Neural progenitor cell (in vitro differentiated cells): Measurements from ENCODE around the gene EFCAB6. TPM values are rescaled to one million over a fixed set of nuclear protein-coding genes. Genes with fewer than 3 reads are reported as not detected.

ENCODE experiments used
- DNase-seq: peaks from one replicate; pipeline ENCODE4 v3.0.0-alpha.2; 2016; ENCODE audit warnings: low spot score
- H2AFZ ChIP-seq: fragments of 200-600 bp; sonication (generic); replicated peaks from 2 replicates; pipeline ENCODE4 v1.6.1; 2016; ENCODE audit warnings: antibody characterized with exemption
- H3F3A ChIP-seq: fragments of 200-600 bp; sonication (generic); 2 replicates; pipeline ENCODE4 v1.6.1; 2016; ENCODE audit warnings: antibody characterized with exemption, low read depth
- H3K27ac ChIP-seq: fragments of 200-600 bp; sonication (generic); 2 replicates; pipeline ENCODE4 v1.5.1; 2016; ENCODE audit warnings: mild to moderate bottlenecking
- H3K27me3 ChIP-seq: fragments of 200-600 bp; sonication (generic); 2 replicates; pipeline ENCODE4 v1.6.1; 2016; ENCODE audit warnings: mild to moderate bottlenecking, moderate library complexity
- H3K36me3 ChIP-seq: fragments of 200-600 bp; sonication (generic); 2 replicates; pipeline ENCODE4 v1.5.1; 2016
- H3K4me1 ChIP-seq: fragments of 200-600 bp; sonication (generic); 2 replicates; pipeline ENCODE4 v1.6.1; 2016; ENCODE audit warnings: mixed run types
- H3K4me2 ChIP-seq: fragments of 200-600 bp; sonication (generic); 2 replicates; pipeline ENCODE4 v1.6.1; 2016
- H3K4me3 ChIP-seq: fragments of 200-600 bp; sonication (generic); 2 replicates; pipeline ENCODE4 v1.5.1; 2016
- H3K79me2 ChIP-seq: fragments of 200-600 bp; sonication (generic); 2 replicates; pipeline ENCODE4 v1.6.1; 2016; ENCODE audit warnings: low read depth
- H3K9ac ChIP-seq: fragments of 200-600 bp; sonication (generic); 2 replicates; pipeline ENCODE4 v1.6.1; 2016
- H3K9me3 ChIP-seq: fragments of 200-600 bp; sonication (generic); 2 replicates; pipeline ENCODE4 v1.5.1; 2016; ENCODE audit warnings: low read depth
- H4K20me1 ChIP-seq: fragments of 200-600 bp; sonication (generic); 2 replicates; pipeline ENCODE4 v1.6.1; 2016; ENCODE audit warnings: low read depth
- H3K27ac Mint-ChIP-seq: 3 replicates; pipeline ENCODE4 v1.8.0; 2021; ENCODE audit warnings: mixed read lengths
- H3K27me3 Mint-ChIP-seq: 2 replicates; pipeline ENCODE4 v1.8.0; 2022; ENCODE audit warnings: low read depth, mild to moderate bottlenecking, inconsistent platforms, moderate library complexity, mixed read lengths; ENCODE audit not compliant: insufficient read depth
- H3K36me3 Mint-ChIP-seq: 3 replicates; pipeline ENCODE4 v1.8.0; 2021; ENCODE audit warnings: mixed read lengths
- H3K4me1 Mint-ChIP-seq: 3 replicates; pipeline ENCODE4 v1.8.0; 2021; ENCODE audit warnings: mixed read lengths
- H3K4me3 Mint-ChIP-seq: 3 replicates; pipeline ENCODE4 v1.8.0; 2021; ENCODE audit warnings: mild to moderate bottlenecking, moderate library complexity, mixed read lengths
- H3K9me3 Mint-ChIP-seq: 3 replicates; pipeline ENCODE4 v1.8.0; 2020; ENCODE audit warnings: mixed read lengths
- EZH2 ChIP-seq: fragments of 200-600 bp; sonication (generic); IDR thresholded peaks from 2 replicates; pipeline ENCODE4 v1.6.1; 2017; ENCODE audit warnings: antibody characterized with exemption, mild to moderate bottlenecking, moderate library complexity
- EZH2phosphoT487 ChIP-seq: fragments of 200-600 bp; sonication (generic); IDR thresholded peaks from 2 replicates; pipeline ENCODE4 v1.6.1; 2017; ENCODE audit warnings: antibody characterized with exemption
- total RNA-seq: library from RNA; depleted of rRNA; stranded (reverse); fragments of >200 nt; gene quantifications from 2 replicates; pipeline ENCODE4 v1.2.3, GENCODE V29; 2015; ENCODE audit warnings: low replicate concordance
- TF ChIP-seq, protein P1 (sequence below): fragments of 200-600 bp; sonication (generic); IDR thresholded peaks from 2 replicates; pipeline ENCODE4 v1.5.1; 2017; ENCODE audit warnings: antibody characterized with exemption, mild to moderate bottlenecking

EFCAB6 gene
- total RNA-seq, 1 donor from 2014 or later: 4.9 TPM

DNA sequence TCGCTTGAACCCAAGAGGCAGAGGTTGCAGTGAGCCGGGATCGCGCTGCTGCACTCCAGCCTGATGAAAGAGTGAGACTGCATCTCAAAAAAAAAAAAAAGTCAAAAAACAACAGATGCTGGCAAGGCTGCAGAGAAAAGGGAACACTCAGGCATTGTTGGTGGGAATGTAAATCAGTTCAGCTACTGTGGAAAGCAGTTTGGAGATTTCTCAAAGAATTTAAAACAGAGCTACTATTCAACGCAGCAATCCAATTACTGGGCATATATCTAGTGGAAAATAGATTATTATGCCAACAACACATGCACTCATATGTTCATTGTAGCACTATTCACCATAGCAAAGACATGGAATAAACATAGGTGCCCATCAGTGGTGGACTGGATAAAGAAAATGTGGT is 89.7 kb downstream of the EFCAB6 start:
- Mint-ChIP-seq H3K4me1 (peaks cover 3% of the 10 kb centered on the region), H3K36me3 (no peaks in the 10 kb centered on the region), H3K27ac (no peak overlapping the region), H3K27me3 (no peaks in the 10 kb centered on the region), H3K9me3 (no peaks in the 10 kb centered on the region), H3K4me3 (no peak overlapping the region)
- TF ChIP-seq EZH2phosphoT487: no peak
- no peak for TF ChIP-seq EZH2
- TF ChIP-seq, protein P1, sequence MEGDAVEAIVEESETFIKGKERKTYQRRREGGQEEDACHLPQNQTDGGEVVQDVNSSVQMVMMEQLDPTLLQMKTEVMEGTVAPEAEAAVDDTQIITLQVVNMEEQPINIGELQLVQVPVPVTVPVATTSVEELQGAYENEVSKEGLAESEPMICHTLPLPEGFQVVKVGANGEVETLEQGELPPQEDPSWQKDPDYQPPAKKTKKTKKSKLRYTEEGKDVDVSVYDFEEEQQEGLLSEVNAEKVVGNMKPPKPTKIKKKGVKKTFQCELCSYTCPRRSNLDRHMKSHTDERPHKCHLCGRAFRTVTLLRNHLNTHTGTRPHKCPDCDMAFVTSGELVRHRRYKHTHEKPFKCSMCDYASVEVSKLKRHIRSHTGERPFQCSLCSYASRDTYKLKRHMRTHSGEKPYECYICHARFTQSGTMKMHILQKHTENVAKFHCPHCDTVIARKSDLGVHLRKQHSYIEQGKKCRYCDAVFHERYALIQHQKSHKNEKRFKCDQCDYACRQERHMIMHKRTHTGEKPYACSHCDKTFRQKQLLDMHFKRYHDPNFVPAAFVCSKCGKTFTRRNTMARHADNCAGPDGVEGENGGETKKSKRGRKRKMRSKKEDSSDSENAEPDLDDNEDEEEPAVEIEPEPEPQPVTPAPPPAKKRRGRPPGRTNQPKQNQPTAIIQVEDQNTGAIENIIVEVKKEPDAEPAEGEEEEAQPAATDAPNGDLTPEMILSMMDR: no peak
- Histone ChIP-seq H3K27me3 (no peaks in the 10 kb centered on the region), H3K36me3 (no peaks in the 10 kb centered on the region), H2AFZ (no peak overlapping the region), H3K79me2 (no peaks in the 10 kb centered on the region), H3K4me1 (no peaks in the 10 kb centered on the region), H4K20me1 (no peaks in the 10 kb centered on the region), H3K9ac (no peak overlapping the region), H3F3A (no peaks in the 10 kb centered on the region), H3K27ac (no peak overlapping the region), H3K4me2 (no peak overlapping the region), H3K9me3 (no peaks in the 10 kb centered on the region), H3K4me3 (no peak overlapping the region)
- no peak for DNase-seq

DNA sequence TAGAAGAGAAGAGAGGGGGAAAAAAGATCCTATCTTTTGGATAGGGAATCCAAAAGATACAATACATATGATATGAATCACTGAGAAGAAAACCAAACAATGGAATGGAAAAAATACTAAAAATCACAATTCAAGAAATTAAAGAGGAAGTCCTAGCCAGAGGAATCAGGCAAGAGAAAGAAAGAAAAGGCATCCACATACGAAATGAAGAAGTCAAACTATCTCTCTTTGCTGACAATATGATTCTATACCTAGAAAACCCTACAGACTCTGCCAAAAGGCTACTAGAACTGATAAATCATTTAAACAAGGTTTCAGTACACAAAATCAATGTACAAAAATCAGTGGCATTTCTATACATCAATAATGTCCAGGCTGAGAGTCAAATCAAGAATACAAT is 91.4 kb downstream of the EFCAB6 start:
- Mint-ChIP-seq H3K27me3 (peaks cover 2% of the 10 kb centered on the region), H3K4me3 (no peak overlapping the region), H3K9me3 (no peaks in the 10 kb centered on the region), H3K36me3 (no peaks in the 10 kb centered on the region), H3K4me1 (no peaks in the 10 kb centered on the region), H3K27ac (no peak overlapping the region)
- Histone ChIP-seq H3K4me3 (no peak overlapping the region), H3K9ac (no peak overlapping the region), H3F3A (no peaks in the 10 kb centered on the region), H3K27ac (no peak overlapping the region), H3K9me3 (no peaks in the 10 kb centered on the region), H2AFZ (no peak overlapping the region), H3K36me3 (no peaks in the 10 kb centered on the region), H4K20me1 (no peaks in the 10 kb centered on the region), H3K79me2 (no peaks in the 10 kb centered on the region), H3K4me2 (no peak overlapping the region), H3K27me3 (no peaks in the 10 kb centered on the region), H3K4me1 (no peaks in the 10 kb centered on the region)
- TF ChIP-seq EZH2phosphoT487 (no peak), EZH2 (no peak)
- TF ChIP-seq, protein P1: no peak
- DNase-seq: no peak

DNA sequence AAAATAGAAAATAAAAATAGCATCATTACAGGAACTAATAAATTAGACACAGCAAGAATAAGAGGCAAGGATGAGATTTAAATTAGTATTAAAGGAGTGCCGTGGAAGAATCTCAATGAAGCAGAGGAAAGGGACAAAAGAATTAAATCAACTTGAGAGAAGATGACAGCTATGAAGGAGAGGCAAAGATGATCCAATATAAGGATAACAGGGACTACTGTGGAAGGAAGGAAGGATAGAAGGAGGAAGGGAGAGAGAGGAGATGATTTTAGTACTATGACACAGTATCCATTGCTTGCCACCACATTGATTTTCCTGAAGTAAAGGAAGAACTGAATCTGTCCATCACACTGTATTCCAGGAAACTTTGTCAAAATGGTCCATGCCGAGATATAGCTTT is 98.0 kb downstream of the EFCAB6 start:
- H3K4me1 ChIP-seq: no peaks in the 10 kb centered on the region
- no peak overlapping the region for H3K4me2 ChIP-seq
- no peak overlapping the region for H3K9ac ChIP-seq
- no peaks in the 10 kb centered on the region for H3K36me3 ChIP-seq
- peaks cover 3% of the 10 kb centered on the region for H3K9me3 Mint-ChIP-seq
- H3K4me3 ChIP-seq: no peak overlapping the region
- no peaks in the 10 kb centered on the region for H4K20me1 ChIP-seq
- H2AFZ ChIP-seq: no peak overlapping the region
- H3K9me3 ChIP-seq: no peaks in the 10 kb centered on the region
- H3K27ac Mint-ChIP-seq: no peak overlapping the region
- no peak overlapping the region for H3K4me3 Mint-ChIP-seq
- H3K27me3 ChIP-seq: no peaks in the 10 kb centered on the region
- peaks cover 2% of the 10 kb centered on the region for H3K27me3 Mint-ChIP-seq
- no peak for TF ChIP-seq EZH2
- no peak for TF ChIP-seq EZH2phosphoT487
- TF ChIP-seq, protein P1: no peak
- H3K36me3 Mint-ChIP-seq: peaks cover 5% of the 10 kb centered on the region
- H3K27ac ChIP-seq: no peak overlapping the region
- no peak for DNase-seq
- no peaks in the 10 kb centered on the region for H3F3A ChIP-seq
- H3K4me1 Mint-ChIP-seq: no peaks in the 10 kb centered on the region
- H3K79me2 ChIP-seq: no peaks in the 10 kb centered on the region

DNA sequence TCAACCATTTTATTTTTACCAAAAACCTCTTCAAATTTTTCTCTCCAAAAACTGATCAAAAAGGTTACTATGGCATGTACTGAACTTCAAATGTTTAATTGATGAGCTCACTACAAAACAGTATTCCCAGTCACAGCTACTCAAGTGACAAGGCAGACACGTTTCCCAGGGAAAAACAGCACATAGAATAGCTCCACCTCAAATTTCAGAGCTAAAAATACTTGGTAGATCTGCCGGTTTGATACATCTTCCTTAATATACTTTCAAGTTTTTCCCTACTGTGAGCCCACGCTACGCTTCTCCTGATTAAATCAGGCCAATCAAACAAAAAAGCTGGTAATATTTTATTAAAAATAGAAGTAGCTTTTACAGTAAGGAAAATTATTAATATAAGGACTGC is 100.4 kb downstream of the EFCAB6 start:
- Histone ChIP-seq H3K27me3 (no peaks in the 10 kb centered on the region), H3F3A (no peaks in the 10 kb centered on the region), H3K4me1 (no peaks in the 10 kb centered on the region), H4K20me1 (no peaks in the 10 kb centered on the region), H3K27ac (no peak overlapping the region), H3K9ac (no peak overlapping the region), H3K4me3 (no peak overlapping the region), H3K79me2 (no peaks in the 10 kb centered on the region), H2AFZ (no peak overlapping the region), H3K36me3 (no peaks in the 10 kb centered on the region), H3K4me2 (no peak overlapping the region), H3K9me3 (no peaks in the 10 kb centered on the region)
- Mint-ChIP-seq H3K36me3 (peaks cover 5% of the 10 kb centered on the region), H3K9me3 (peaks cover 3% of the 10 kb centered on the region), H3K27me3 (peaks cover 2% of the 10 kb centered on the region), H3K4me1 (no peaks in the 10 kb centered on the region), H3K27ac (no peak overlapping the region), H3K4me3 (no peak overlapping the region)
- no peak for DNase-seq
- TF ChIP-seq, protein P1: no peak
- no peak for TF ChIP-seq EZH2phosphoT487
- TF ChIP-seq EZH2: no peak
